NCI-H345 (cell line): ENCODE data around the gene RBMY1J.
"Not testable (repeated sequence)": the region's sequence is repeated elsewhere in the genome, so short reads cannot be mapped to it uniquely, and the experiment has no call there.

ENCODE experiments used
- DNase-seq: peaks from one replicate; lab custom pipeline; 2025; lab: John Stamatoyannopoulos, UW

Gene RBMY1J

GRCh38 chrY:22403110-22403509 is at the start of gene RBMY1J:
RBMY1J (plus strand) TSS chrY:22403410; CDS start chrY:22405448, 2,038 bp downstream.
- DNase-seq, result not testable (repeated sequence)

GRCh38 chrY:22367416-22367815 is 35.8 kb upstream of the RBMY1J start:
- DNase-seq, result no peak

- DNase-seq, result no peak
These were observed 32.6 kb upstream of the RBMY1J start for GRCh38 chrY:22370623-22371022.

GRCh38 chrY:22373494-22373893 is 29.7 kb upstream of the RBMY1J start:
- no peak for DNase-seq

- DNase-seq, result not testable (repeated sequence)
These were observed 41.6 kb downstream of the RBMY1J start for GRCh38 chrY:22444718-22445396.

- not testable (repeated sequence) for DNase-seq
These were observed 52.3 kb downstream of the RBMY1J start for GRCh38 chrY:22455522-22455921.

GRCh38 chrY:22461962-22462361 is 58.8 kb downstream of the RBMY1J start:
- not testable (repeated sequence) for DNase-seq
